Thymus (tissue), 11 donors: Measurements from ENCODE around the gene IL1RAPL2. TPM values are rescaled to one million over a fixed set of nuclear protein-coding genes. Genes with fewer than 3 reads are reported as not detected.

Experiments
- DNase-seq, 9 donors: peaks; one replicate each; pipeline ENCODE4 v3.0.0-alpha.2; 2013; ENCODE audit warnings: low spot score in 9 of 9, low read depth in 6 of 9, missing footprints in 1 of 9
- H3K27ac ChIP-seq, 2 donors: one replicate each; pipeline ENCODE4 v1.5.1; 2013; ENCODE audit warnings: control low read depth in 1 of 2, low read depth in 1 of 2, low read length in 1 of 2, mild to moderate bottlenecking in 1 of 2, moderate library complexity in 1 of 2
- H3K27me3 ChIP-seq, 2 donors: one replicate each; pipeline ENCODE4 v1.5.1; 2013; ENCODE audit warnings: low read length in 1 of 2; ENCODE audit not compliant: control insufficient read depth in 2 of 2, insufficient read depth in 1 of 2
- H3K36me3 ChIP-seq, 2 donors: one replicate each; pipeline ENCODE4 v1.5.1; 2013; ENCODE audit warnings: low read length in 1 of 2, mild to moderate bottlenecking in 1 of 2, moderate library complexity in 1 of 2; ENCODE audit not compliant: control insufficient read depth in 2 of 2, insufficient read depth in 2 of 2
- H3K4me1 ChIP-seq, 2 donors: one replicate each; pipeline ENCODE4 v1.5.1; 2013; ENCODE audit warnings: low read length in 2 of 2; ENCODE audit not compliant: control insufficient read depth in 2 of 2, insufficient read depth in 2 of 2
- H3K4me3 ChIP-seq, 2 donors: one replicate each; pipeline ENCODE4 v1.5.1; 2013; ENCODE audit warnings: low read length in 2 of 2, control low read depth in 1 of 2, mild to moderate bottlenecking in 1 of 2
- H3K9me3 ChIP-seq, 2 donors: one replicate each; pipeline ENCODE4 v1.5.1; 2013; ENCODE audit warnings: low read length in 1 of 2, mild to moderate bottlenecking in 1 of 2; ENCODE audit not compliant: control insufficient read depth in 2 of 2, insufficient read depth in 1 of 2
- WGBS: extraction: QIAGEN DNeasy Blood & Tissue Kit; methylation state at CpG from one replicate; pipeline ENCODE4 v1.1.7; 2013; 5-methylcytosine and 5-hydroxymethylcytosine counted together
- polyA plus RNA-seq: library from polyadenylated mRNA; stranded (reverse); fragments of 200-250 nt; gene quantifications from one replicate; pipeline ENCODE4 v1.2.3, GENCODE V29; 2013
- total RNA-seq: library from RNA; stranded (reverse); fragments of 120-200 nt; gene quantifications from one replicate; pipeline ENCODE4 v1.2.4, GENCODE V29; 2013
- donor health status: healthy.

The IL1RAPL2 gene
- total and polyA plus RNA-seq, 2 donors, result 0.38 TPM; not detected in 1

- no peak overlapping the region for H3K27ac ChIP-seq
- no peak for DNase-seq
- H3K4me3 ChIP-seq, result no peak overlapping the region
- no peaks in the 10 kb centered on the region for H3K36me3 ChIP-seq
- no peaks in the 10 kb centered on the region for H3K27me3 ChIP-seq
- H3K4me1 ChIP-seq, result no peaks in the 10 kb centered on the region
- H3K9me3 ChIP-seq, result no peaks in the 10 kb centered on the region
Observed at GRCh38 chrX:104697294-104697693, 131.3 kb downstream of the IL1RAPL2 start.

DNA sequence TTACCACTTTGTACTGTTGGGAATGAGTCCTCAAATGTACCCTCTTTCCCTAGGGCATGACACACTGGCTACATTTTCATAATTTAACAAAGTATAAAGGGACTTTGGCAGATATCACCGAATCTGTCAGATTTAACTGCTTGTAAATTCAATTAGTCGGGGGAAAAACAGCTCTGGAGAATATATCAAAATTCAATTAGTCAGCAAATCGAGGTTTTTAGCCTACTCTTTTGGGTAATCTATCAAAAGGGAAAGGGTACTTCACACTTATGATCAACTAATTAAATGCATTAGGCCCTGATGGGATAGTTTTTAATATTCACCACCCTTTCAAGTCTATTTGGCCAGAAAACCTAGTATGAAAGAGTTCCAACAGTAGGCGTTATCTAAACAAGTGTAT, 141.0 kb downstream of the IL1RAPL2 start:
- Histone ChIP-seq H3K4me3 (no peak overlapping the region), H3K9me3 (no peaks in the 10 kb centered on the region), H3K27me3 (no peaks in the 10 kb centered on the region), H3K4me1 (no peaks in the 10 kb centered on the region), H3K36me3 (no peaks in the 10 kb centered on the region), H3K27ac (no peak overlapping the region)
- DNase-seq, result no peak
- WGBS, result 92% methylated on average over 4 of the region's 4 CpGs

- no peak for DNase-seq
- no peak overlapping the region for H3K27ac ChIP-seq
- no peaks in the 10 kb centered on the region for H3K27me3 ChIP-seq
- no peak overlapping the region for H3K4me3 ChIP-seq
- H3K36me3 ChIP-seq, result no peaks in the 10 kb centered on the region
- no peaks in the 10 kb centered on the region for H3K4me1 ChIP-seq
- no peaks in the 10 kb centered on the region for H3K9me3 ChIP-seq
Observed at GRCh38 chrX:104707572-104707971, 141.6 kb downstream of the IL1RAPL2 start.

DNA sequence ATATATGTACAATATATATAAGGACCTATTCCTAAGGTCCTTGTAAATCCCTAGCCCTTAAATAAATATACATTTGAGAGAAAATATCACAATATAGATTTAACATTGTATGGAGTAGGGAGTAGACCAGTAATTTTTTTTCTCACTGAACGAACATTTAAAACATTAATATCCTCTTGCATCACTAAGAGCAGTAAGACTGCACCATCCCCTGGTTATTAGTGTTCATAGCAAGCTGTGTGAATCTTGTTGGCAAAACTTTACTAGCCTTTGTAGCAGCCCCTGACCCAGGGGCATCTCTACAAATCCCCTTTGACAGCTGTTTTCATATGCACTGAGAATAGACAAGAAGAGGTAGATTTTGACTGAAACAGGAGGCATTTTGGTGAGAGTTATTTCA, 146.5 kb downstream of the IL1RAPL2 start:
- DNase-seq, result no peak
- H3K36me3 ChIP-seq, result no peaks in the 10 kb centered on the region
- H3K27me3 ChIP-seq, result no peaks in the 10 kb centered on the region
- 10% methylated on average over 1 of the region's 1 CpG for WGBS
- no peaks in the 10 kb centered on the region for H3K9me3 ChIP-seq
- no peak overlapping the region for H3K4me3 ChIP-seq
- no peak overlapping the region for H3K27ac ChIP-seq
- no peaks in the 10 kb centered on the region for H3K4me1 ChIP-seq

- Histone ChIP-seq H3K4me1 (no peaks in the 10 kb centered on the region), H3K4me3 (no peak overlapping the region), H3K27ac (no peak overlapping the region), H3K27me3 (no peaks in the 10 kb centered on the region), H3K36me3 (no peaks in the 10 kb centered on the region), H3K9me3 (no peaks in the 10 kb centered on the region)
- no peak for DNase-seq
- WGBS, result 95% methylated on average over 3 of the region's 3 CpGs
Observed at GRCh38 chrX:104721854-104722253, 155.9 kb downstream of the IL1RAPL2 start.

DNA sequence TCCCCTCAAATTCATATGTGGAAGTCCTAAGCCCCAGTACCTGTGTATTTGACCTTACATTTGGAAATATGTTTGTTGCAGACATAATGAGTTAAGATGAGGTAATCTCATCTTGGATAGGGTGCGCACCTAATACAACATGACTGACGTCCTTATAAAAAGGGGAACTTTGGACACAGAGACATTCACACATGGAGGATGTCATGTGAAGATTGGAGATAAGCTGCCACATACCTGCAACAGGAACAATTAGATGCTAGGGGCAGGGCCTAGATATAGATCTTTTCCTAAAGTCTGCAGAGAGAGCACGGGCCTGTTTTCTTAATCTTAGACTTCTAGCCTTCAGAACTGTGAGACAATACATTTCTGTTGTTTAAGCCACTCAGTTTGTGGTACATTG, 162.5 kb downstream of the IL1RAPL2 start:
- 16% methylated on average over 3 of the region's 3 CpGs for WGBS
- H3K27me3 ChIP-seq, result no peaks in the 10 kb centered on the region

GRCh38 chrX:104742355-104742754, 176.4 kb downstream of the IL1RAPL2 start:
- no peaks in the 10 kb centered on the region for H3K27me3 ChIP-seq
- H3K36me3 ChIP-seq, result no peaks in the 10 kb centered on the region
- no peak overlapping the region for H3K4me3 ChIP-seq
- no peaks in the 10 kb centered on the region for H3K4me1 ChIP-seq
- H3K9me3 ChIP-seq, result no peaks in the 10 kb centered on the region
- no peak overlapping the region for H3K27ac ChIP-seq
- DNase-seq, result no peak

More for the DNA sequence above, 162.5 kb downstream of the IL1RAPL2 start:
- no peak overlapping the region for H3K27ac ChIP-seq
- DNase-seq, result no peak
- H3K4me1 ChIP-seq, result no peaks in the 10 kb centered on the region
- H3K4me3 ChIP-seq, result no peak overlapping the region
- H3K9me3 ChIP-seq, result no peaks in the 10 kb centered on the region
- H3K36me3 ChIP-seq, result no peaks in the 10 kb centered on the region

DNA sequence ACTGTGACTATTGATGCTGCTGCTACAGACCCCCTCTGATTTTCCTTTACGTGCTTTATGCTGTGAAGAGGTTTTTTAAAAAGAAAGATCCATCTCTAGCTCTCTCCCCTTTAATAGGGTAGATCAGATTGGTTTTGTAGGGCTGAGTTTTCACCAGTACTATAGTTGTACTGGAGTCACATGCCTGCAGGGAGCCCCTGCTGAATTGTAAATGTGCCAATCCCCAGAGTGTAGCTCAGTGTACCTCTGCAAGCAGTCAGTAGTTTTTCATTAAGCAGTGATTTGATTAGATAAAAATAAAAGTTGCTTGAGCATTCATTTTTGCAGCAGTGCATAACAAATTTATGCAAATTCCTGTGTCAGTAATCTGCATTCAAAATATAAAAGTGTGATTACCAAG, 179.2 kb downstream of the IL1RAPL2 start:
- no peak overlapping the region for H3K4me3 ChIP-seq
- no peak for DNase-seq
- WGBS, result 100% methylated on average over 1 of the region's 1 CpG

GRCh38 chrX:104749951-104750610, 184.1 kb downstream of the IL1RAPL2 start:
- Histone ChIP-seq H3K27ac (no peak overlapping the region), H3K36me3 (no peaks in the 10 kb centered on the region), H3K4me1 (no peaks in the 10 kb centered on the region), H3K4me3 (no peak overlapping the region), H3K27me3 (no peaks in the 10 kb centered on the region), H3K9me3 (no peaks in the 10 kb centered on the region)
- DNase-seq, result no peak
- 96% methylated on average over 2 of the region's 2 CpGs for WGBS

More for the DNA sequence above, 179.2 kb downstream of the IL1RAPL2 start:
- H3K4me1 ChIP-seq, result no peaks in the 10 kb centered on the region
- no peak overlapping the region for H3K27ac ChIP-seq
- H3K9me3 ChIP-seq, result no peaks in the 10 kb centered on the region
- H3K36me3 ChIP-seq, result no peaks in the 10 kb centered on the region
- H3K27me3 ChIP-seq, result no peaks in the 10 kb centered on the region

GRCh38 chrX:104762641-104763040, 196.6 kb downstream of the IL1RAPL2 start:
- Histone ChIP-seq H3K4me3 (no peak overlapping the region), H3K27ac (no peak overlapping the region), H3K36me3 (no peaks in the 10 kb centered on the region), H3K9me3 (peaks cover 0 to 3% of the 10 kb centered on the region in 2 donors), H3K4me1 (no peaks in the 10 kb centered on the region), H3K27me3 (no peaks in the 10 kb centered on the region)
- DNase-seq, result no peak
